HG02885 (cell line): ENCODE measurements around the gene PPP1R13L.
A peak's percentile ranks its signal among the peaks of the same experiment; 100 is the strongest.
"Not testable (repeated sequence)": the region's sequence is repeated elsewhere in the genome, so short reads cannot be mapped to it uniquely, and the experiment has no call there.

Experiments used
- ATAC-seq: cut with Tn5 transposase; IDR thresholded peaks from one replicate; pipeline ENCODE4 v1.9.1; 2021; ENCODE audit warnings: mild to moderate bottlenecking; ENCODE audit not compliant: unreplicated experiment, poor library complexity

PPP1R13L gene

GRCh38 chr19:45437328-45437727 is 32.5 kb upstream of the PPP1R13L start:
- ATAC-seq: no peak

GRCh38 chr19:45432543-45432942 is 27.7 kb upstream of the PPP1R13L start:
- ATAC-seq: not testable (repeated sequence)

- not testable (repeated sequence) for ATAC-seq
Measured at GRCh38 chr19:45431008-45431407, 26.1 kb upstream of the PPP1R13L start.

- ATAC-seq: not testable (repeated sequence)
Measured at GRCh38 chr19:45429896-45430295, 25.0 kb upstream of the PPP1R13L start.

GRCh38 chr19:45428384-45429231 is 23.7 kb upstream of the PPP1R13L start:
- ATAC-seq: no peak

GRCh38 chr19:45424191-45425058 is 19.6 kb upstream of the PPP1R13L start:
- ATAC-seq: peak; percentile 5

GRCh38 chr19:45423589-45424190 is 18.8 kb upstream of the PPP1R13L start, which contains the start of gene ERCC1:
Gene ERCC1, minus strand, starts transcription at chr19:45423917. Its CDS starts 543 bp downstream, at chr19:45423374.
- peak; percentile 72 for ATAC-seq

- ATAC-seq: no peak
Measured at GRCh38 chr19:45423033-45423588, 18.2 kb upstream of the PPP1R13L start.

GRCh38 chr19:45421947-45422498 is 17.2 kb upstream of the PPP1R13L start:
- ATAC-seq: no peak

GRCh38 chr19:45420871-45421270 is 16.0 kb upstream of the PPP1R13L start:
- ATAC-seq: no peak

GRCh38 chr19:45420356-45420755 is 15.5 kb upstream of the PPP1R13L start:
- ATAC-seq: no peak

- ATAC-seq: no peak
Measured at GRCh38 chr19:45419895-45420294, 15.0 kb upstream of the PPP1R13L start.

GRCh38 chr19:45419396-45419795 is 14.5 kb upstream of the PPP1R13L start:
- ATAC-seq: peak; percentile 54

- ATAC-seq: no peak
Measured at GRCh38 chr19:45418802-45419201, 13.9 kb upstream of the PPP1R13L start.

GRCh38 chr19:45417151-45417550 is 12.3 kb upstream of the PPP1R13L start:
- ATAC-seq: no peak

GRCh38 chr19:45414468-45414867 is 9.6 kb upstream of the PPP1R13L start:
- no peak for ATAC-seq

- ATAC-seq: no peak
Measured at GRCh38 chr19:45413497-45413896, 8.6 kb upstream of the PPP1R13L start.

- ATAC-seq: not testable (repeated sequence)
Measured at GRCh38 chr19:45410330-45410729, 5.5 kb upstream of the PPP1R13L start.

GRCh38 chr19:45409557-45409920 is 4.7 kb upstream of the PPP1R13L start:
- no peak for ATAC-seq
